DOHH2 (cell line): Measurements from ENCODE around the gene PEAK1.

Experiments used
- H3F3A ChIP-seq: fragments of 200-600 bp; sonication (generic), shearing (Covaris generic); 2 replicates; pipeline ENCODE4 v1.6.0; 2016; ENCODE audit warnings: antibody characterized with exemption, mild to moderate bottlenecking; ENCODE audit not compliant: control insufficient read depth, insufficient read depth
- H3K27ac ChIP-seq: fragments of 200-600 bp; sonication (generic); 2 replicates; pipeline ENCODE4 v1.5.1; 2014; ENCODE audit warnings: low read depth, mild to moderate bottlenecking, low read length, moderate library complexity
- H3K27me3 ChIP-seq: fragments of 200-600 bp; sonication (generic); 2 replicates; pipeline ENCODE4 v1.6.1; 2014; ENCODE audit warnings: mild to moderate bottlenecking, low read length, mixed read lengths; ENCODE audit not compliant: control insufficient read depth
- H3K36me3 ChIP-seq: fragments of 200-600 bp; sonication (generic); 2 replicates; pipeline ENCODE4 v1.6.1; 2014; ENCODE audit warnings: mild to moderate bottlenecking, low read length, moderate library complexity, mixed read lengths; ENCODE audit not compliant: control insufficient read depth
- H3K4me1 ChIP-seq: fragments of 200-600 bp; sonication (generic); 2 replicates; pipeline ENCODE4 v1.6.1; 2014; ENCODE audit warnings: mild to moderate bottlenecking, low read length, mixed read lengths; ENCODE audit not compliant: control insufficient read depth
- H3K4me2 ChIP-seq: fragments of 200-600 bp; sonication (generic); 2 replicates; pipeline ENCODE4 v1.6.0; 2014; ENCODE audit warnings: mild to moderate bottlenecking, low read length, moderate library complexity
- H3K4me3 ChIP-seq: fragments of 200-600 bp; sonication (generic); 2 replicates; pipeline ENCODE4 v1.5.1; 2014; ENCODE audit warnings: mild to moderate bottlenecking, low read length, mixed read lengths
- H3K79me2 ChIP-seq: fragments of 200-600 bp; sonication (generic); 2 replicates; pipeline ENCODE4 v1.6.1; 2014; ENCODE audit warnings: mild to moderate bottlenecking, low read length, mixed read lengths; ENCODE audit not compliant: control insufficient read depth
- H3K9me2 ChIP-seq: fragments of 200-600 bp; sonication (generic); replicated peaks from 2 replicates; pipeline ENCODE4 v1.6.1; 2014; ENCODE audit warnings: mild to moderate bottlenecking, low read length, mixed read lengths; ENCODE audit not compliant: control insufficient read depth
- H3K9me3 ChIP-seq: fragments of 200-600 bp; sonication (generic); 2 replicates; pipeline ENCODE4 v1.6.1; 2014; ENCODE audit warnings: antibody characterized with exemption, low read length, mixed read lengths; ENCODE audit not compliant: control insufficient read depth, insufficient read depth
- H4K20me1 ChIP-seq: fragments of 200-600 bp; sonication (generic); 2 replicates; pipeline ENCODE4 v1.6.0; 2014; ENCODE audit warnings: low read depth, mild to moderate bottlenecking, antibody characterized with exemption, low read length, moderate library complexity; ENCODE audit not compliant: control insufficient read depth, insufficient read depth
- CTCF ChIP-seq: fragments of 200-600 bp; sonication (generic); IDR thresholded peaks from one replicate; pipeline ENCODE4 v1.5.1; 2014; ENCODE audit warnings: antibody characterized with exemption, mild to moderate bottlenecking, low read depth, low read length; ENCODE audit not compliant: poor library complexity, severe bottlenecking
- EZH2phosphoT487 ChIP-seq: fragments of 200-600 bp; sonication (generic); IDR thresholded peaks from 2 replicates; pipeline ENCODE4 v1.6.1; 2017; ENCODE audit warnings: borderline replicate concordance, mild to moderate bottlenecking, antibody characterized with exemption, low read length, moderate library complexity, mixed read lengths

PEAK1 gene

GRCh38 chr15:77143616-77144015, 276.3 kb downstream of the PEAK1 start:
- Histone ChIP-seq H3K4me3 (no peak overlapping the region), H3F3A (no peaks in the 10 kb centered on the region), H3K79me2 (no peaks in the 10 kb centered on the region), H3K9me2 (no peaks in the 10 kb centered on the region), H3K27ac (no peak overlapping the region), H3K4me2 (no peak overlapping the region), H3K36me3 (no peaks in the 10 kb centered on the region), H3K27me3 (no peaks in the 10 kb centered on the region), H4K20me1 (no peaks in the 10 kb centered on the region), H3K9me3 (peaks cover 9% of the 10 kb centered on the region; the same call in 1 of the 2 replicates), H3K4me1 (no peaks in the 10 kb centered on the region)
- TF ChIP-seq EZH2phosphoT487, result no peak

- Histone ChIP-seq H3K4me1 (no peaks in the 10 kb centered on the region), H4K20me1 (no peaks in the 10 kb centered on the region), H3K4me2 (no peak overlapping the region), H3K36me3 (no peaks in the 10 kb centered on the region), H3F3A (no peaks in the 10 kb centered on the region), H3K27me3 (no peaks in the 10 kb centered on the region), H3K79me2 (no peaks in the 10 kb centered on the region), H3K9me2 (no peaks in the 10 kb centered on the region), H3K27ac (no peak overlapping the region), H3K9me3 (peaks cover 9% of the 10 kb centered on the region; the same call in 1 of the 2 replicates), H3K4me3 (no peak overlapping the region)
- TF ChIP-seq EZH2phosphoT487, result no peak
- no peak for TF ChIP-seq CTCF
Measured at GRCh38 chr15:77143191-77143590, 276.7 kb downstream of the PEAK1 start.

DNA sequence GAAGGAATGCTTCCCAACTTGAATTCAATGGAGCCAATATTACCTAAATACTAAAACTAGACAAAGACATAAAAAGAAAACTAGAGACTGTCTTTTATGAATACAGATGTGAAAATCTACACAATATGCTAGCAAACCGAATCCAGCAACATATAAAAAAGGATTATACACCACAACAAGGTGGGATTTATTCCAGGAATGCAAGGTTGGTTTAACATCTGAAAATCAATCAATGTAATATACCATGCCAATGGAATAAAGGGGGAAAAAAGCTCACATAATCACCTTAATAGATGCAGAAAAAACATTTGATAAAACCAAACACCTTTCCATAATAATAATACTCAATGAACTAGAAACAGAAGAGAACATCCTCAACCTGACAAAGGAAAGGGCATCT, 279.7 kb downstream of the PEAK1 start:
- H3K27ac ChIP-seq, result no peak overlapping the region
- H4K20me1 ChIP-seq, result no peaks in the 10 kb centered on the region
- no peaks in the 10 kb centered on the region for H3K27me3 ChIP-seq
- no peak for TF ChIP-seq EZH2phosphoT487
- TF ChIP-seq CTCF, result no peak
- H3K9me2 ChIP-seq, result no peaks in the 10 kb centered on the region
- H3K36me3 ChIP-seq, result no peaks in the 10 kb centered on the region
- H3K4me2 ChIP-seq, result no peak overlapping the region
- no peaks in the 10 kb centered on the region for H3K4me1 ChIP-seq
- H3K9me3 ChIP-seq, result peaks cover 9% of the 10 kb centered on the region; the same call in 1 of the 2 replicates
- no peaks in the 10 kb centered on the region for H3K79me2 ChIP-seq
- H3K4me3 ChIP-seq, result no peak overlapping the region
- no peaks in the 10 kb centered on the region for H3F3A ChIP-seq

DNA sequence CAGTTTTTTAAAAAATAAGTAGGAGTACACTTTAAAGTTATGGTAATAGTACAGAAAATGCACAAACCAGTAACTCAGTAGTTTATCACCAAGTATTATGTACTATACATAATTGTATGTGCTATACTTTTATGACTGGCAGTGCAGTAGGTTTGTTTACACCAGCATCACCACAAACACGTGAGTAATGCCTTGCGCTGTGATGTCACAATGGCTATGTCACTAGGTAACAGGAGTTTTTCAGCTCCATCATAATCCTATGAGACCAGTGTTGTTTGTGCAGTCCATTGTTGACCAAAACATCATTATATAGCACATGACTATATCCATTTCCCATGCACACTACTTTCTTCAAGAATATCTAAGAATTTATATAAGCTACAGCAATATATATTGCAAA, 280.6 kb downstream of the PEAK1 start:
- H3K9me3 ChIP-seq, result peaks cover 9% of the 10 kb centered on the region; the same call in 1 of the 2 replicates
- no peak overlapping the region for H3K4me3 ChIP-seq
- H3F3A ChIP-seq, result no peaks in the 10 kb centered on the region
- H3K4me1 ChIP-seq, result no peaks in the 10 kb centered on the region
- H3K79me2 ChIP-seq, result no peaks in the 10 kb centered on the region
- H4K20me1 ChIP-seq, result no peaks in the 10 kb centered on the region
- H3K4me2 ChIP-seq, result no peak overlapping the region
- no peak overlapping the region for H3K27ac ChIP-seq
- no peaks in the 10 kb centered on the region for H3K36me3 ChIP-seq
- no peaks in the 10 kb centered on the region for H3K9me2 ChIP-seq
- no peak for TF ChIP-seq EZH2phosphoT487
- no peak for TF ChIP-seq CTCF
- H3K27me3 ChIP-seq, result no peaks in the 10 kb centered on the region
